ENCODE results near the gene AJUBA.
A peak's percentile ranks its signal among the peaks of the same experiment; 100 is the strongest.

Gene AJUBA

DNA sequence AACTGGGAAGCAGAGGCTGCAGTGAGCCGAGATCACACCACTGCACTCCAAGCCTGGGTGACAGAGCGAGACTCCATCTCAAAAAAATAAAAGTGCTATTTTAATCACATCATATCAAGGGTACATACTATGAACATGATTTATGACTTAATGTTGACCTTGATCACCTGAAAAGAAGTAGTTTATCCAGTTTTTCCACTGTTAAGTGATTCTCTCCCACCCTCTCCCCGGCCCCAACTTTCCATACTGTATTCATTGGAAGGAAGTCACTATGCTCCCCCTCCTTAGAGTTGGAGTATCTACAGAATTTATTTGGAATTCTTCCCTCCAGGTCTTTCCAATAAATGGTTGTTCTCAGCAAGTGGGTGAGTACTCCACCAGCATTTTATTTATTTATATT, 50.2 kb downstream of the AJUBA start:
- no peak for TF ChIP-seq CTCF (IDR thresholded peaks at IDR 0.05; ENCODE audit: low read depth, low read length)
- H3K4me3 ChIP-seq (ENCODE audit: low read depth, low read length), result no peak overlapping the region

- peak overlapping the region; percentile 60 for H3K4me3 ChIP-seq (ENCODE audit: low read depth, low read length)
- TF ChIP-seq CTCF (IDR thresholded peaks at IDR 0.05; ENCODE audit: low read depth, low read length), result no peak
These were observed 52.4 kb downstream of the AJUBA start for GRCh38 chr14:22929961-22930364.

DNA sequence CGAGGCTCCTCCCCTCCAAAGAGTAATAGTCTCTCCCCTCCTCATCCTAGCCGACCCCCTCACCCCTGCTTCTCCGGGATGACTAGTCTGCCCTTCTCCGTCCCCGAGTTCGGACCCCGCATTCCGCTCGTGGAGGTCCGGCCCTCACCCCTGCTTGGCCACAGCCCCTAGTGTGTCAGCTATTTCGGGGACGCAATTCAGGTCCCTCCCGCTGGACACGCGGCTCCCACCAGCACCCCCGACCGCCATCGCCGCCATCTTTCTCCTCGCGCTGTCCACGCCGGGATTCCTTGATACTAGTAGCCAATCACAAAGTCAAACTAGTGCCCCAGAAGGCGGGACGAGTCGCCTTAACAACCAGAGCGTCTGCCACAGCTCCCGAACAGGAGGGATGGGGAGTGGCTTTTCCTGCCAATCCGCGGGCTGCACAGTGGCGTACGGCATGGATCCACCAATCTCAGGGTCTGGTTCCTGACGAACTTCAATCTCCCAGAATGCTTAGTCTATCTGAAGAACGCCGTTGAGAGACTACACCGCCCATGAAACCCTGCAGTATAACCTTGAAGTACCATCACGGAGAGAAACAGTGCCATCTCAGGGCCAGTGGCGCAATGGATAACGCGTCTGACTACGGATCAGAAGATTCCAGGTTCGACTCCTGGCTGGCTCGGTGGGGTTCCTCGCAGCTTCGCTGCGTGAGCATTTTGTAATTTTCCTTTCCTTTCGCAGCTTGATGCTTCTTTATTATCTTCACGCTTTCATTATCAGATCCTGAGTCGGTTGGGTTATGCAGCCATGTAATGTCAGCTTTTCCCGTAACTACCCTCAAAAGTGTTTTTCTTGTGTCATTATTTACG, 53.0 kb downstream of the AJUBA start, which contains the start of gene PRMT5:
TSS of gene PRMT5 (minus strand) at position 273 of the 857 bp plus-strand sequence. CDS start at position 258, 15 bp downstream.
- peak within 1 kb of the TSS; percentile 97 for H3K4me3 ChIP-seq (ENCODE audit: low read depth, low read length)
- no peak for TF ChIP-seq CTCF (IDR thresholded peaks at IDR 0.05; ENCODE audit: low read depth, low read length)

DNA sequence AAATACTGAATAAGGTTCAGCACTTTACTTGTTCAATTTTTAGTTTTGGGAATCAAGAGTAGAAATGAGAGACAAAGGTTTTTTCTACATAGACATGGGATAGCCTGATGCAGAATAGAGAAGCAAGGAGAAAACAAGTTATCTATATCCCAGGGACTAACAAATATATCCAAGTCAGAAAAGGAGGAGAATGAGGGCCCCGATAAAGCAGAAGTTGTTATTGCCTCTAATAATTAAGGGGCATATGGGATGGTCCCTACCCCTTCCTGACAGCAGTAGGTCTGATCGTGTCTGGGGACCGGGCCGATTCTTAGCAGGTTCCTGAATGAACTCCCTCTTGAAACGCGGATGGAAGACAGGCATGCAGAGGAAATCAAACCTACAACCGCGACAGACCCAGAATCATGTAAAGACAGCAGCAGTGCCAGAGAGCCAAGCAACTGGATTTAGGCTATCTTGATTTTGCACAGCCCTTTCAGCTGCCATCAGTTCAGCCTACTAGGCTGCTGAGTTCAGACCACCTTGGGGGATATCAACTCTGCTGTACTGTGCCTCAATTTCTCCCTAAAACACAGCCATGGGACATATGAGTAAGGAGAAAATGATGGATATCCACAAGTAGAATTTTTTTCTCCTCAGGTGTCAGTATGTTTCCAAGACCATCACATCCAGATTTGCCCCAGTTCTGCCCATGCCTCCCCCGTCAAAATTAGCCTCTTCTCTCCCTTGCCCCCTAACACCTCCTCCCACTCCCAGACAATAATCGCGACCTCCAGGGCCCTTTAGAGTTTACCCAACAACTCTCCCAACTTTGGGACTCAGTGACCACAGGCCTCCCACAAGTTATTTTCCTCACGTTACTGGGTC, 53.9 kb downstream of the AJUBA start:
- TF ChIP-seq CTCF (IDR thresholded peaks at IDR 0.05; ENCODE audit: low read depth, low read length), result no peak
- H3K4me3 ChIP-seq (ENCODE audit: low read depth, low read length), result peak overlapping the region; percentile 97

GRCh38 chr14:22926316-22926715, 56.0 kb downstream of the AJUBA start:
- no peak overlapping the region for H3K4me3 ChIP-seq (ENCODE audit: low read depth, low read length)
- TF ChIP-seq CTCF (IDR thresholded peaks at IDR 0.05; ENCODE audit: low read depth, low read length), result no peak

GRCh38 chr14:22925513-22925912, 56.8 kb downstream of the AJUBA start:
- no peak for TF ChIP-seq CTCF (IDR thresholded peaks at IDR 0.05; ENCODE audit: low read depth, low read length)
- H3K4me3 ChIP-seq (ENCODE audit: low read depth, low read length), result no peak overlapping the region

Measured in WI38 (cell line).